GM19193 (cell line): ENCODE data around the gene PDE3A.

ENCODE experiments used
- POLR2A ChIP-seq: IDR thresholded peaks from 4 replicates; pipeline ENCODE4 v1.6.1; 2011; ENCODE audit not compliant: insufficient read depth, insufficient read length; ENCODE audit errors: extremely low read depth

The PDE3A gene

GRCh38 chr12:20458011-20458410, 89.7 kb downstream of the PDE3A start:
- no peak for TF ChIP-seq POLR2A

DNA sequence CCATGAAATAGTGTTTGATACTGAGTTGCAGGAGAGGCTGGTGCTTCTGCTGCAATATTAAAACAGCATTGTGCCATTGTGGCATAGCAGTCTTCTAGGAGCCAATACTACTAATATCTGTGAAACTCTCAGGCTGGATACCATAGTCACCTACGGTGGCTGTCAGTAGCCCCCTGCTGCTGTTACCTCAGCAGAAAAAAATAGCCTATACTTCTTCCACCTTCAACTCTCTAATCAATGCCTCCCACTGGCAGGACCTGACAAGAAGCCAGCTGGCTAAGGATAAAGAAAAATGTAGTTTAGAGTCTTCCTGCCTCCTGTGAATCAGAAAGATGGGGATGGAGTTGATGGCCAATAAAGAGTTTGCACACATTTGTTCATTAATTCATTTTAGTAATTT, 91.6 kb downstream of the PDE3A start:
- no peak for TF ChIP-seq POLR2A

GRCh38 chr12:20460956-20461355, 92.6 kb downstream of the PDE3A start:
- no peak for TF ChIP-seq POLR2A

DNA sequence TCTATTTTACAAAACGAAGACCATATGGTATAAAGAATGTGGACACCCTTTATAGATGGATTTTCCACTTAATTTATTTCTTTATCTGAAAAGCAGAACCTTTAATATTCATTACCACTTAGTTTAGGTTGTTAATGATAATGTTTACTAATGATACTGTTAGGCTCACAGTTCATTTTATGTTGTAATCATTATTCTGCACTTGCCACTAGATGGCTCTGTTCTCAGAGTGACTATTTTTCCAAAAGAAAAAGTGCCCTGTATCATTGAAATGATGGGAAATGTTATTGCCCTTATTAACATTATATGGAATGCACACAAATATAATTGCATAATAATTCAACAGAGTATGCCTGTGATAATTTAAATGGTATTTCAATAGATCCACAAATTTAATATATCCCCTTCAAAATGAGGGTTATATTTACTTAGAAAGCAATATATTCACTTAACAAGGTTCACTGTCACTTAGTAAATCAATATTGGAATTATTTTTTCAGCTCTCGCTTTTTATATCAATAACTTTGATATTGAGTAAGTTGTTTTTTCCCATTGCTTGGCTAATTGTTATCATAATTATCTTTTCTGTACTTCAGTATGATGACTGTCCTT, 95.7 kb downstream of the PDE3A start:
- no peak for TF ChIP-seq POLR2A

GRCh38 chr12:20469300-20469699, 101.0 kb downstream of the PDE3A start:
- no peak for TF ChIP-seq POLR2A

DNA sequence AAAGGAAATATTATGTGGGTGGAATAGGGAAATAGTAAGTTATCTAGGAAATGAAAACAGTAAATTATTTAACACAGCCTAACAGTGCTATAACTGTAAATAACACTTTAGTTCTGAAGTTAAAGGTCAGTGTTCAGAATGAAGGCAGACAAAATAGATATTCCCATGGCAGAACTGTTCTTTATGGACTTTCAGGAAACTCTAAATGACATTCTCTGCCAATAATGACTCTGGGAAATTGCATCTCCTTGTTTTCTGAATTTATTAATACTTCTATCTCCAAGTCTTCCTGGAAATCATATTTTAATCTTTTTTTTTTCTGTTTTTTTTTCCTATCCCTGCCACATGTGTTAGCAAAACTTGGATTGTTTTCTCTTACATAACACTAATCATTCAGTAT, 101.4 kb downstream of the PDE3A start:
- TF ChIP-seq POLR2A = no peak

GRCh38 chr12:20472102-20472782, 103.9 kb downstream of the PDE3A start:
- no peak for TF ChIP-seq POLR2A

DNA sequence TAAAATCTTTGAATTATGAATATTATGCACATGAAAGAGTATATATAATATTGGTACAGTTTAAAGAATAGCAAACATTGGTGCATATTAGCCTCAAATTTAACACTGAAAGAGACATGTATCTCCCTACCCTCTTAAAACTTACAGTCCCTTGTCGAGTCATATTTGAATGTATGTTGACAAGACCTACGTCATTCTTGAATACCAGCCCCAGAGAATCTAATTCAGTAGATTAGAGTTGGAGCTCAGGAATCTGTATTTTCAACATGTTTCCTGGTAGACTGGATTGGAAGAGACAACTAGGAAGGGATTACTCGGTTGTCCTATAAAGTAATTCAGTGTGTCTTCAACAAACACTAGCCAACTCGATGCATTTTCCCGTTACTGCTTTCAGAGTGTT, 104.8 kb downstream of the PDE3A start:
- TF ChIP-seq POLR2A = no peak

GRCh38 chr12:20474016-20474415, 105.7 kb downstream of the PDE3A start:
- no peak for TF ChIP-seq POLR2A

- TF ChIP-seq POLR2A = no peak
Measured at GRCh38 chr12:20474443-20474842, 106.1 kb downstream of the PDE3A start.

DNA sequence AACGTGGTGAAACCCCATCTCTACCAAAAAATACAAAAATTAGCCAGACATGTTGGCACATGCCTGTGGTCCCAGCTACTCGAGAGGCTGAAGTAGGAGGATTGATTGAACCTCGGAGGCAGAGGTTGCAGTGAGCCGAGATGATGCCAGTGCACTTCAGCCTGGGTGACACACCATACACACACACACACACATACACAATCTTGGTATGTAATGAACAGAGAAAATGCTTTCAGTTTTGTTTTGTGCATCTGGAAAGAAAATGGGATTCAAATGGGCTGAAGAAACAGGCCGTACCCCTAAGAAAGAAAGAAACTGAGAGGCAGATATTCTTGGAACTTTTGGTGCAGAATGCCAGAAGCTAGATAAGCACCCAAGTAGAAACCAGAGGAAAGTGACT, 107.2 kb downstream of the PDE3A start:
- TF ChIP-seq POLR2A = no peak

DNA sequence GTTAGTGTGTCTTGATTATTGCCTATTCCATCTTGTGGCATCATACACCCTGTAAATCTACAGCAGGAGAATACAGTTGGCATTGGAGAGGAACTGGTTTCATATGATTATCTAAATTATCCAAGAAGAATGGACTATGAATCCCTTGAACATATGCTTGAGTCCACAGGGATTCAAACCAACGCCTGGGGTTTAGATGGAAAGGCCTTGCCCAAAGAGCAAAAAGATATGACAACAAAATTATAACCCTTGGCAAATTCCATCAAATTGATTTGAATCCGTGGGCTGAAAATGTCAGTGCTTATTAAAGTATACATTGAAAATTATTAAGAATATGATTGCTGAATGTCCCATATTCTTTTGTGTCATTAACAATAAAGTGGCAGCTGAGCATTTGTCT, 108.2 kb downstream of the PDE3A start:
- TF ChIP-seq POLR2A = no peak

- no peak for TF ChIP-seq POLR2A
Measured at GRCh38 chr12:20477255-20477654, 108.9 kb downstream of the PDE3A start.

DNA sequence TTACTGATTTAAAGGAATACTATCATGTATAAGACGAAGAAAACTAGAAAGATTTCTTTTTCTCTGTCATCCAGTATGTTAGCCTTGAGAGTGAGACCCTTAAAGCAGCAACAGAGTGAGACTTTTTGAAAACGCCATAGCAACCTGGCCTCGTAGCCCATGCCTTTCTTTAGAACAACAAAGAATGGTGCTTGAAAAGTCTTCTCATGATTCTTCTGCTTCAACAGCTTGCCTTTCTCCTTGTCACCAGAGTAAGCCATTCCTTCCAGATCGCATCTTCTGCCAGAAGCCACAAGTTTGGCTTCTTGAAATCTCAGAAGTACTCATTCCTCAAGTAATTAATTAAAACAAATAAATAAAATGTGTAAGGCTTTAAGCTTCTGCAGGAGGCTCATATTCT, 109.3 kb downstream of the PDE3A start:
- no peak for TF ChIP-seq POLR2A

DNA sequence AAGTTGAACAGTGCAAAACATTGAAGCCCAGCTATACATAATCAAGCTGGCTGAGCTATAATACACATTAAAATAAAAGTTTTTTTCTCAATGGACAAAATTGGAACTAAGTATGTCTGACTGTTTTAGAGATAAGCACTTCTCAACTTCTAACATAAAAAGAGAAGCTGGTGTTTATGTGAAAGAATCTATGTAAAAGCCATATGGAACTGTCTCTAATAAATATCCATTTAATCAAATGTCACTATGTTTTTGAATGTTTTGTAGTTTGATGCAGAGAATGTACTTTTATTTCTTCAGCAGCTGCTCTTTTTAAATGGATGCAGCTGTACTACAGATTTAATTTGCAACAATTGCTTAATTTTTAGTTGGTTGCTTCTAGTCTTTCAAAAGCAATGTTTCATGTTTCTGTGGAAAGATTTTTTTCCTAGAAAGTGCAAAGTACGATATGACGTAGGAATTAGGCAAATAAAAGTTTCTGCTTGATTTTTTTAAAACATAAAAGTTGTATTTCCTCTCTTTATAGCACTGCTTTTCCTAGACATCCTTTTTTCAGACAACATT, 114.2 kb downstream of the PDE3A start:
- no peak for TF ChIP-seq POLR2A

- TF ChIP-seq POLR2A = no peak
Measured at GRCh38 chr12:20483776-20484175, 115.4 kb downstream of the PDE3A start.
